ENCODE measurements around the gene PRRC2A. TPM values are rescaled to one million over a fixed set of nuclear protein-coding genes. Genes with fewer than 3 reads are reported as not detected.

The PRRC2A gene
- total and polyA plus RNA-seq, 7 experiments from 2014 or later: 3.9 to 238 (median 223) TPM

GRCh38 chr6:31645325-31645724 is 24.8 kb downstream of the PRRC2A start:
- intact Hi-C loops (cut with micrococcal nuclease): no loop called here

GRCh38 chr6:31651602-31652191 is 31.2 kb downstream of the PRRC2A start:
- peak overlapping the region; percentile 96 to 100 (median 99) for H3K4me3 Mint-ChIP-seq
- H3K9me3 Mint-ChIP-seq: peaks cover 0 to 11% (median 0%) of the 10 kb centered on the region in 11 donors
- Histone ChIP-seq H3K4me1 (ENCODE audit: control insufficient read depth in 2 of 2, insufficient read depth in 2 of 2, low read length in 2 of 2) (peaks cover 14 to 19% of the 10 kb centered on the region in 2 donors), H3K27ac (ENCODE audit: low read depth, low read length) (peak overlapping the region; percentile 95), H3K9me3 (ENCODE audit: control insufficient read depth in 2 of 3, low read length in 3 of 3) (no peaks in the 10 kb centered on the region), H3K27me3 (ENCODE audit: control insufficient read depth in 2 of 2, insufficient read depth in 2 of 2, low read length in 2 of 2) (no peaks in the 10 kb centered on the region), H3K4me3 (ENCODE audit: low read length) (peak overlapping the region; percentile 66), H3K36me3 (ENCODE audit: control insufficient read depth in 2 of 3, insufficient read depth in 3 of 3, low read length in 3 of 3) (peaks cover 23 to 51% (median 29%) of the 10 kb centered on the region in 3 experiments)
- H3K27ac Mint-ChIP-seq: peak overlapping the region; percentile 99 to 100 (median 100)
- ChIA-PET POLR2A (interaction anchor here (0.5 to 8.3 kb wide), 43 partner anchors 9 to 1435 kb away, joined by 3 to 193 read pairs (median 4); partner anchors contain the start of genes ABHD16A, AIF1, C6orf47 and CSNK2B), CTCF (interaction anchor here (1.0 to 3.0 kb wide), 5 partner anchors 12 to 187 kb away, joined by 3 to 11 read pairs (median 5); no protein-coding TSS in a partner anchor)
- intact Hi-C loops (cut with micrococcal nuclease): loop anchor here (1.0 to 5.0 kb wide), 18 partner anchors 9 to 1585 kb away; partner anchors contain the start of genes ABHD16A (in 2 of the 2), C6orf47 (in 2 of the 2), NFKBIL1 (in 2 of the 2) and PRRC2A (in 2 of the 2)
- DNase-seq (no peak), ATAC-seq (peak; percentile 36)
- H3K4me1 Mint-ChIP-seq: peaks cover 32 to 58% (median 55%) of the 10 kb centered on the region in 7 donors
- no peaks in the 10 kb centered on the region for H3K27me3 Mint-ChIP-seq
- H3K36me3 Mint-ChIP-seq: peaks cover 10 to 29% (median 19%) of the 10 kb centered on the region in 5 donors

More at GRCh38 chr6:31645325-31645724, 24.8 kb downstream of the PRRC2A start:
- H3K4me1 ChIP-seq (ENCODE audit: control insufficient read depth in 2 of 2, insufficient read depth in 2 of 2, low read length in 2 of 2): no peaks in the 10 kb centered on the region
- POLR2A ChIA-PET: no interaction called here
- no peak overlapping the region for H3K27ac ChIP-seq (ENCODE audit: low read depth, low read length)
- H3K27me3 ChIP-seq (ENCODE audit: control insufficient read depth in 2 of 2, insufficient read depth in 2 of 2, low read length in 2 of 2): no peaks in the 10 kb centered on the region
- Mint-ChIP-seq H3K4me1 (peaks cover 9 to 17% (median 16%) of the 10 kb centered on the region in 7 donors), H3K9me3 (no peaks in the 10 kb centered on the region), H3K27ac (peak overlapping the region in 4 of 9 donors; percentile 47 to 83 (median 50)), H3K4me3 (no peak overlapping the region), H3K27me3 (no peaks in the 10 kb centered on the region), H3K36me3 (peaks cover 9 to 48% (median 17%) of the 10 kb centered on the region in 5 donors)
- DNase-seq (no peak), ATAC-seq (no peak)
- CTCF ChIA-PET: interaction anchor here (0.6 kb wide), 1 partner anchor 213 kb away, joined by 3 read pairs; no protein-coding TSS in a partner anchor
- no peak overlapping the region for H3K4me3 ChIP-seq (ENCODE audit: low read length)
- peaks cover 41 to 94% (median 56%) of the 10 kb centered on the region in 3 experiments for H3K36me3 ChIP-seq (ENCODE audit: control insufficient read depth in 2 of 3, insufficient read depth in 3 of 3, low read length in 3 of 3)
- no peaks in the 10 kb centered on the region for H3K9me3 ChIP-seq (ENCODE audit: control insufficient read depth in 2 of 3, low read length in 3 of 3)

- Histone ChIP-seq H3K27ac (ENCODE audit: low read depth, low read length) (peak overlapping the region; percentile 95), H3K4me1 (ENCODE audit: control insufficient read depth in 2 of 2, insufficient read depth in 2 of 2, low read length in 2 of 2) (peaks cover 23 to 30% of the 10 kb centered on the region in 2 donors), H3K4me3 (ENCODE audit: low read length) (peak overlapping the region; percentile 66), H3K36me3 (ENCODE audit: control insufficient read depth in 2 of 3, insufficient read depth in 3 of 3, low read length in 3 of 3) (peaks cover 16 to 50% (median 16%) of the 10 kb centered on the region in 3 experiments), H3K9me3 (ENCODE audit: control insufficient read depth in 2 of 3, low read length in 3 of 3) (no peaks in the 10 kb centered on the region), H3K27me3 (ENCODE audit: control insufficient read depth in 2 of 2, insufficient read depth in 2 of 2, low read length in 2 of 2) (no peaks in the 10 kb centered on the region)
- H3K4me3 Mint-ChIP-seq: peak overlapping the region; percentile 96 to 100 (median 99)
- ChIA-PET POLR2A (interaction anchor here (0.6 to 8.3 kb wide), 52 partner anchors 9 to 1646 kb away, joined by 3 to 193 read pairs (median 4); partner anchors contain the start of genes ABHD16A, AIF1, C6orf47 and CSNK2B), CTCF (interaction anchor here (0.6 to 3.3 kb wide), 8 partner anchors 8 to 102 kb away, joined by 3 to 19 read pairs (median 4); partner anchors contain the start of genes DDAH2 and GPANK1)
- H3K36me3 Mint-ChIP-seq: peaks cover 6 to 34% (median 18%) of the 10 kb centered on the region in 5 donors
- H3K27me3 Mint-ChIP-seq: no peaks in the 10 kb centered on the region
- intact Hi-C loops (cut with micrococcal nuclease): loop anchor here (1.0 to 5.0 kb wide), 18 partner anchors 7 to 1586 kb away; partner anchors contain the start of genes ABHD16A (in 2 of the 2), C6orf47 (in 2 of the 2), NFKBIL1 (in 2 of the 2) and PRRC2A (in 2 of the 2)
- peaks cover 39 to 71% (median 63%) of the 10 kb centered on the region in 7 donors for H3K4me1 Mint-ChIP-seq
- H3K9me3 Mint-ChIP-seq: peaks cover 0 to 11% (median 0%) of the 10 kb centered on the region in 11 donors
- ATAC-seq (peak; percentile 77), DNase-seq (peak in 2 of 9 donors; percentile 81 to 89)
- H3K27ac Mint-ChIP-seq: peak overlapping the region; percentile 99 to 100 (median 100)
Measured at GRCh38 chr6:31652925-31653724, 32.6 kb downstream of the PRRC2A start.

GRCh38 chr6:31654574-31655348 is 34.2 kb downstream of the PRRC2A start:
- intact Hi-C loops (cut with micrococcal nuclease): loop anchor here in 1 of 2 donors (5.0 kb wide), 1 partner anchor 523 kb away; the partner anchor contains the start of genes AGPAT1 and RNF5
- Histone ChIP-seq H3K4me3 (ENCODE audit: low read length) (no peak overlapping the region), H3K4me1 (ENCODE audit: control insufficient read depth in 2 of 2, insufficient read depth in 2 of 2, low read length in 2 of 2) (peaks cover 38 to 46% of the 10 kb centered on the region in 2 donors), H3K27ac (ENCODE audit: low read depth, low read length) (no peak overlapping the region), H3K27me3 (ENCODE audit: control insufficient read depth in 2 of 2, insufficient read depth in 2 of 2, low read length in 2 of 2) (no peaks in the 10 kb centered on the region), H3K36me3 (ENCODE audit: control insufficient read depth in 2 of 3, insufficient read depth in 3 of 3, low read length in 3 of 3) (peaks cover 0 to 41% (median 6%) of the 10 kb centered on the region in 3 experiments), H3K9me3 (ENCODE audit: control insufficient read depth in 2 of 3, low read length in 3 of 3) (no peaks in the 10 kb centered on the region)
- ATAC-seq (no peak), DNase-seq (no peak)
- Mint-ChIP-seq H3K27ac (peak overlapping the region in 4 of 9 donors; percentile 4 to 65 (median 34)), H3K9me3 (peaks cover 0 to 11% (median 0%) of the 10 kb centered on the region in 11 donors), H3K4me3 (peak overlapping the region in 2 of 10 donors; percentile 6 to 19), H3K36me3 (peaks cover 5 to 37% (median 12%) of the 10 kb centered on the region in 5 donors), H3K4me1 (peaks cover 50 to 79% (median 73%) of the 10 kb centered on the region in 7 donors), H3K27me3 (no peaks in the 10 kb centered on the region)
- ChIA-PET CTCF (interaction anchor here (0.6 to 3.3 kb wide), 2 partner anchors 9 to 153 kb away, joined by 3 to 19 read pairs; partner anchors contain the start of gene GPANK1), POLR2A (interaction anchor here (0.6 to 8.3 kb wide), 7 partner anchors 9 to 152 kb away, joined by 3 to 193 read pairs (median 4); partner anchors contain the start of genes C6orf47, CSNK2B, GPANK1 and LSM2)

- ChIA-PET POLR2A (interaction anchor here (0.5 to 8.3 kb wide), 5 partner anchors 8 to 80 kb away, joined by 3 to 193 read pairs (median 3); partner anchors contain the start of genes C6orf47, CSNK2B, GPANK1 and LTB), CTCF (interaction anchor here (0.7 to 3.3 kb wide), 2 partner anchors 8 to 1020 kb away, joined by 3 to 19 read pairs; partner anchors contain the start of gene GPANK1)
- peak within 1 kb of the TSS in 8 of 9 donors; percentile 4 to 91 (median 57) for H3K27ac Mint-ChIP-seq
- Histone ChIP-seq H3K9me3 (ENCODE audit: control insufficient read depth in 2 of 3, low read length in 3 of 3) (no peaks in the 10 kb centered on the region), H3K36me3 (ENCODE audit: control insufficient read depth in 2 of 3, insufficient read depth in 3 of 3, low read length in 3 of 3) (peaks cover 0 to 40% (median 6%) of the 10 kb centered on the region in 3 experiments), H3K4me1 (ENCODE audit: control insufficient read depth in 2 of 2, insufficient read depth in 2 of 2, low read length in 2 of 2) (peaks cover 39 to 47% of the 10 kb centered on the region in 2 donors), H3K4me3 (ENCODE audit: low read length) (no peak within 1 kb of the TSS), H3K27ac (ENCODE audit: low read depth, low read length) (no peak within 1 kb of the TSS), H3K27me3 (ENCODE audit: control insufficient read depth in 2 of 2, insufficient read depth in 2 of 2, low read length in 2 of 2) (no peaks in the 10 kb centered on the region)
- H3K27me3 Mint-ChIP-seq: no peaks in the 10 kb centered on the region
- DNase-seq (no peak), ATAC-seq (no peak)
- peaks cover 48 to 77% (median 74%) of the 10 kb centered on the region in 7 donors for H3K4me1 Mint-ChIP-seq
- peaks cover 0 to 11% (median 0%) of the 10 kb centered on the region in 11 donors for H3K9me3 Mint-ChIP-seq
- H3K4me3 Mint-ChIP-seq: peak within 1 kb of the TSS in 5 of 10 donors; percentile 16 to 65 (median 28)
- intact Hi-C loops (cut with micrococcal nuclease): no loop called here
- peaks cover 5 to 34% (median 9%) of the 10 kb centered on the region in 5 donors for H3K36me3 Mint-ChIP-seq
Measured at GRCh38 chr6:31655349-31656237, 35.1 kb downstream of the PRRC2A start, which contains the start of gene APOM. TSS of gene APOM (plus strand) at chr6:31655894. CDS start at chr6:31655967, 73 bp downstream.

All from naive thymus-derived CD4-positive, alpha-beta T cell (primary cell).